GM12878 (cell line): ENCODE measurements around the gene C11orf91. TPM values are rescaled to one million over a fixed set of nuclear protein-coding genes. Genes with fewer than 3 reads are reported as not detected.

Source experiments
- ATAC-seq: fragments of 200-7000 bp; cut with Tn5 transposase; 3 replicates; pipeline ENCODE4 v1.9.1; 2020; ENCODE audit warnings: mild to moderate bottlenecking, moderate library complexity
- BruUV-seq: library from RNA; stranded (reverse); fragments of 400-500 nt; replicated peaks from 2 replicates; lab custom pipeline; 2021; lab: Mats Ljungman, UMichigan
- CTCF ChIA-PET: fragments of 300-600 bp; sonication (Branson Sonifier 250); formaldehyde crosslinking; extraction: SDS; loops from one replicate; lab custom pipeline; 2021; ENCODE audit warnings: inconsistent platforms; lab: Yijun Ruan, JAX
- POLR2A ChIA-PET: fragments of 350-600 bp; formaldehyde crosslinking; extraction: SDS; loops from one replicate; lab custom pipeline; 2021; ENCODE audit warnings: inconsistent platforms; lab: Charles Lee
- RAD21 ChIA-PET: fragments of 300-600 bp; sonication (Branson Sonifier 250); formaldehyde crosslinking; loops from one replicate; lab custom pipeline; 2023; ENCODE audit warnings: antibody characterized with exemption; ENCODE audit not compliant: unreplicated experiment; lab: Charles Lee
- SMC1A ChIA-PET: fragments of 300-600 bp; sonication (Branson Sonifier 250); formaldehyde crosslinking; loops from one replicate; lab custom pipeline; 2023; ENCODE audit not compliant: unreplicated experiment, uncharacterized antibody; lab: Charles Lee
- DNase-seq: peaks from one replicate; pipeline ENCODE4 v3.0.0-alpha.2; 2011; ENCODE audit warnings: low read depth, low spot score
- FAIRE-seq: peaks from 3 replicates; lab custom pipeline; 2011; peaks lifted over from hg19 to GRCh38; lab: Jason Lieb, UNC
- H2AFZ ChIP-seq: 2 replicates; pipeline ENCODE4 v1.6.0; 2011; ENCODE audit warnings: low read depth, low read length, control low read depth; ENCODE audit not compliant: control insufficient read depth
- H3K27ac ChIP-seq: 2 replicates; pipeline ENCODE4 v1.5.1; 2011; ENCODE audit warnings: control low read depth; ENCODE audit not compliant: control insufficient read depth, insufficient read depth
- H3K27me3 ChIP-seq, 2 experiments: replicated peaks in 1 of 2; 2 replicates each; pipeline versions ENCODE4 v1.6.0 to v1.6.1; 2011; ENCODE audit warnings: low read length in 1 of 2; ENCODE audit not compliant: control insufficient read depth in 2 of 2, insufficient read depth in 2 of 2
- H3K36me3 ChIP-seq, 2 experiments: 2 replicates each; pipeline ENCODE4 v1.5.1; 2011; ENCODE audit warnings: low read length in 1 of 2; ENCODE audit not compliant: control insufficient read depth in 2 of 2, insufficient read depth in 2 of 2
- H3K4me1 ChIP-seq: 2 replicates; pipeline ENCODE4 v1.6.1; 2011; ENCODE audit warnings: mild to moderate bottlenecking, low read length, moderate library complexity, mixed read lengths; ENCODE audit not compliant: control insufficient read depth, insufficient read depth
- H3K4me2 ChIP-seq: 2 replicates; pipeline ENCODE4 v1.6.0; 2011; ENCODE audit warnings: control low read depth; ENCODE audit not compliant: control insufficient read depth, insufficient read depth
- H3K4me3 ChIP-seq: fragments of 200-600 bp; sonication (generic); 2 replicates; pipeline ENCODE4 v1.5.1; 2016
- H3K79me2 ChIP-seq: 2 replicates; pipeline ENCODE4 v1.6.0; 2011; ENCODE audit warnings: low read length; ENCODE audit not compliant: control insufficient read depth, insufficient read depth
- H3K9ac ChIP-seq: 2 replicates; pipeline ENCODE4 v1.8.0; 2011; ENCODE audit warnings: low read length, control low read depth, mixed read lengths; ENCODE audit not compliant: control insufficient read depth, insufficient read depth
- H3K9me3 ChIP-seq: replicated peaks from 3 replicates; pipeline ENCODE4 v1.5.1; 2011; ENCODE audit warnings: mild to moderate bottlenecking, low read length; ENCODE audit not compliant: control insufficient read depth, insufficient read depth
- H4K20me1 ChIP-seq: 2 replicates; pipeline ENCODE4 v1.6.0; 2011; ENCODE audit not compliant: control insufficient read depth, insufficient read depth
- BHLHE40 ChIP-seq, 2 experiments: fragments of 450-650 bp in 1 of 2; IDR thresholded peaks; 2 replicates each; pipeline ENCODE4 v1.6.1; 2011 to 2017; ENCODE audit warnings: low read depth in 2 of 2, borderline replicate concordance in 1 of 2, improper control_type of control experiment in 1 of 2, low read length in 1 of 2, mild to moderate bottlenecking in 1 of 2
- CBFB ChIP-seq: IDR thresholded peaks from 2 replicates; pipeline ENCODE4 v1.6.1; 2016; ENCODE audit warnings: antibody characterized with exemption, low read depth
- E2F4 ChIP-seq: IDR thresholded peaks from 2 replicates; pipeline ENCODE4 v1.6.1; 2012; ENCODE audit warnings: low read depth, low read length, improper control_type of control experiment
- EED ChIP-seq: sonication (generic); IDR thresholded peaks from 2 replicates; pipeline ENCODE4 v1.6.1; 2016; ENCODE audit warnings: antibody characterized with exemption, low read depth
- EGR1 ChIP-seq, 2 experiments: IDR thresholded peaks; 1 replicate in 1 of 2; 2 replicates in 1 of 2; pipeline ENCODE4 v1.6.1; 2011 to 2012; ENCODE audit warnings: low read depth in 2 of 2, low read length in 2 of 2, borderline replicate concordance in 1 of 2, mild to moderate bottlenecking in 1 of 2, moderate library complexity in 1 of 2
- IKZF1 ChIP-seq: fragments of 450-650 bp; conservative IDR thresholded peaks from 2 replicates; pipeline ENCODE4 v1.6.1; 2017; ENCODE audit warnings: antibody characterized with exemption, mild to moderate bottlenecking
- MLLT1 ChIP-seq: fragments of 450-650 bp; IDR thresholded peaks from 2 replicates; pipeline ENCODE4 v1.6.1; 2016; ENCODE audit warnings: mild to moderate bottlenecking
- PAX8 ChIP-seq: fragments of 450-650 bp; IDR thresholded peaks from 2 replicates; pipeline ENCODE4 v1.6.1; 2017; ENCODE audit warnings: mild to moderate bottlenecking, moderate library complexity
- SIX5 ChIP-seq: IDR thresholded peaks from 2 replicates; pipeline ENCODE4 v1.6.1; 2011; ENCODE audit warnings: mild to moderate bottlenecking, low read depth, low read length, moderate library complexity; ENCODE audit not compliant: severe bottlenecking
- SREBF2 ChIP-seq: IDR thresholded peaks from 2 replicates; pipeline ENCODE4 v1.6.1; 2012; ENCODE audit warnings: mild to moderate bottlenecking, low read length
- TBL1XR1 ChIP-seq: IDR thresholded peaks from 2 replicates; pipeline ENCODE4 v1.6.1; 2012; ENCODE audit warnings: low read depth, low read length, improper control_type of control experiment
- TCF3 ChIP-seq: IDR thresholded peaks from 2 replicates; pipeline ENCODE4 v1.6.1; 2012; ENCODE audit warnings: low read depth, mild to moderate bottlenecking, low read length, borderline replicate concordance; ENCODE audit not compliant: insufficient read depth
- WGBS: methylation state at CpG from one replicate; pipeline ENCODE4 v1.1.6; 2016; ENCODE audit warnings: low lambda C conversion rate; ENCODE audit not compliant: insufficient replicate concordance, insufficient coverage; ENCODE audit errors: missing lambda C conversion rate; 5-methylcytosine and 5-hydroxymethylcytosine counted together
- in situ Hi-C: fragments of 300-500 bp; cut with MboI; formaldehyde crosslinking; loops from 9 replicates; pipeline ENCODE4 v1.14.3; 2018; ENCODE audit warnings: mixed read lengths
- intact Hi-C: fragments of 100-400 bp; cut with micrococcal nuclease; formaldehyde crosslinking; loops from one replicate; pipeline ENCODE4 v1.14.2; 2022; ENCODE audit not compliant: unreplicated experiment
- polyA plus RNA-seq, 11 experiments: library from polyadenylated mRNA; depleted of rRNA in 4 of 11; unstranded in 6 of 11; stranded (reverse) in 5 of 11; fragments of >200 nt; fragmentation: Nextera tagmentation in 4 of 11; fragmentation: Illumina TruSeq in 1 of 11; extraction: Ambion mirVana in 4 of 11; extraction: Trizol in 1 of 11; gene quantifications; 1 replicate in 1 of 11; 2 replicates in 10 of 11; pipeline versions ENCODE4 v1.2.1 to v1.2.3, GENCODE V29; 2011 to 2016; ENCODE audit warnings: inconsistent platforms in 2 of 11, missing spikeins in 2 of 11, low read depth in 1 of 11
- total RNA-seq, 4 experiments: library from RNA; depleted of rRNA in 3 of 4; stranded (reverse); fragments of >200 nt in 3 of 4; fragmentation: Illumina TruSeq in 1 of 4; extraction: Trizol in 1 of 4; gene quantifications; 2 replicates each; pipeline versions ENCODE4 v1.2.1 to v1.2.3, GENCODE V29; 2013 to 2021
- TF ChIP-seq, protein P1 (sequence below): IDR thresholded peaks from 2 replicates; pipeline ENCODE4 v1.6.1; 2012; ENCODE audit warnings: low read depth, low read length, improper control_type of control experiment
- TF ChIP-seq, protein P2 (sequence below): fragments of 450-650 bp; IDR thresholded peaks from 2 replicates; pipeline ENCODE4 v1.6.1; 2017; ENCODE audit warnings: mild to moderate bottlenecking, moderate library complexity

The C11orf91 gene
- total and polyA plus RNA-seq, 10 of the 15 experiments (the other 5 are each of a cell fraction or from before 2014, with no cell fraction given) = not detected

DNA sequence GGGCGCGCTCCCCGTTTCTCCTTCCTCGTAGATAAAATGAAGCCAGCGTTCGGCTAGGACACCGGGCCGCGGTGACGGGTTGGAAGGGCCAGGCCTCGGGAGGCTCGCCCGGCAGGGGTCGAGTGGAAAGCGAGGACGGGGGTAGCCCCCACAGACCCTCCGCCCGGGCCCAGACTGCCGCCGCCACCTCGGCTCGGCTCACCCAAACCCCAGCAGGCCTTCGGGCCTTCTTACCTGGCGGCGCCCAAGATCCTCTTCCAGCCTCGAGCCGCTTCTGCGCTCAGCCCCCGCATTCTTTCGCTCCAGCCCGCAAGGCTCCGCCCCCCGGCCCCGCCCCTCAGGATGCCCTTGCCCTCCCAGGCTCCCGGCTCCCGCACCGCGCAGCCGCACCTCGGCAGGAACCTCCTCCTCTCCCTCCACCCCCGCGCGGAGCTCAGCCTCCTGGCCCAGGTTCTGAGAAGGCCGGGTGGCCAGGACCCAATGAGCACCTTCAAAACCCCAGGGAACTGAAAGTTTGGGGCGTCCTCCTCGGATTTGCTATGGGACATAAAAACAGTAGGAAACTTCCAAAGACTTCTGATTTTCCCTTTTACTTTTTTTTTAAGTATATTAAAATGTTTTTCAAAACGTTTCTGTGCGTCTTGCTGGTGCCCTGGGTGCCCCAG is 35.7 kb upstream of the C11orf91 start, which contains the start of gene CD59:
TSS of gene CD59 (minus strand) at position 276 of the 665 bp plus-strand sequence. CDS start 13,978 bp downstream, outside the sequence.
- ChIA-PET POLR2A (interaction anchor here (0.5 to 1.5 kb wide), 4 partner anchors 58 to 575 kb away, joined by 3 to 4 read pairs (median 3); partner anchors contain the start of gene CSTF3), SMC1A (interaction anchor here (0.7 to 5.9 kb wide), 11 partner anchors 12 to 570 kb away, joined by 3 to 43 read pairs (median 4); no protein-coding TSS in a partner anchor), RAD21 (interaction anchor here (0.6 to 3.0 kb wide), 10 partner anchors 9 to 71 kb away, joined by 3 to 16 read pairs (median 3); partner anchors contain the start of gene FBXO3), CTCF (interaction anchor here (0.6 to 2.5 kb wide), 10 partner anchors 12 to 801 kb away, joined by 3 to 27 read pairs (median 4); no protein-coding TSS in a partner anchor)
- no peaks in the 10 kb centered on the region for H3K27me3 ChIP-seq
- peak within 1 kb of the TSS; percentile 67 for H2AFZ ChIP-seq
- peak; percentile 54 for FAIRE-seq
- H3K27ac ChIP-seq = peak within 1 kb of the TSS; percentile 77
- peak within 1 kb of the TSS; percentile 96 for H3K4me2 ChIP-seq
- 1% methylated on average over 47 of the region's 48 CpGs for WGBS
- ATAC-seq = peak; percentile 77
- BruUV-seq = no TSS peak
- H3K9ac ChIP-seq = peak within 1 kb of the TSS; percentile 86
- intact Hi-C loops (loop anchor here (5.0 kb wide), 1 partner anchor 34 kb away; the partner anchor contains the start of gene C11orf91), in situ Hi-C loops (no loop called here)
- no peaks in the 10 kb centered on the region for H3K36me3 ChIP-seq
- H3K4me3 ChIP-seq = peak within 1 kb of the TSS; percentile 83
- DNase-seq = peak; percentile 54
- peaks cover 40% of the 10 kb centered on the region for H3K79me2 ChIP-seq
- H3K4me1 ChIP-seq = peaks cover 16% of the 10 kb centered on the region
- no peaks in the 10 kb centered on the region for H4K20me1 ChIP-seq
- no peaks in the 10 kb centered on the region for H3K9me3 ChIP-seq
- TF ChIP-seq EGR1 (IDR thresholded peaks at IDR 0.05; ENCODE audit: borderline replicate concordance in 1 of 2, low read depth in 2 of 2, low read length in 2 of 2) (peak in 1 of 2 experiments; percentile 92; a peak in 2 of 3 replicates), IKZF1 (peak; percentile 46; the same call in 1 of the 2 replicates), BHLHE40 (IDR thresholded peaks at IDR 0.05; ENCODE audit: borderline replicate concordance in 1 of 2, low read depth in 2 of 2, low read length in 1 of 2) (no peak), MLLT1 (no peak), CBFB (no peak), SREBF2 (no peak), TBL1XR1 (0 out of 2 replicates have a peak, but pooled peaks have one; percentile 8), PAX8 (no peak), TCF3 (no peak), E2F4 (no peak), SIX5 (no peak), EED (peak; percentile 7; the same call in 1 of the 2 replicates)
- TF ChIP-seq, protein P1, sequence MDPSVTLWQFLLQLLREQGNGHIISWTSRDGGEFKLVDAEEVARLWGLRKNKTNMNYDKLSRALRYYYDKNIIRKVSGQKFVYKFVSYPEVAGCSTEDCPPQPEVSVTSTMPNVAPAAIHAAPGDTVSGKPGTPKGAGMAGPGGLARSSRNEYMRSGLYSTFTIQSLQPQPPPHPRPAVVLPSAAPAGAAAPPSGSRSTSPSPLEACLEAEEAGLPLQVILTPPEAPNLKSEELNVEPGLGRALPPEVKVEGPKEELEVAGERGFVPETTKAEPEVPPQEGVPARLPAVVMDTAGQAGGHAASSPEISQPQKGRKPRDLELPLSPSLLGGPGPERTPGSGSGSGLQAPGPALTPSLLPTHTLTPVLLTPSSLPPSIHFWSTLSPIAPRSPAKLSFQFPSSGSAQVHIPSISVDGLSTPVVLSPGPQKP = no peak
- TF ChIP-seq, protein P2, sequence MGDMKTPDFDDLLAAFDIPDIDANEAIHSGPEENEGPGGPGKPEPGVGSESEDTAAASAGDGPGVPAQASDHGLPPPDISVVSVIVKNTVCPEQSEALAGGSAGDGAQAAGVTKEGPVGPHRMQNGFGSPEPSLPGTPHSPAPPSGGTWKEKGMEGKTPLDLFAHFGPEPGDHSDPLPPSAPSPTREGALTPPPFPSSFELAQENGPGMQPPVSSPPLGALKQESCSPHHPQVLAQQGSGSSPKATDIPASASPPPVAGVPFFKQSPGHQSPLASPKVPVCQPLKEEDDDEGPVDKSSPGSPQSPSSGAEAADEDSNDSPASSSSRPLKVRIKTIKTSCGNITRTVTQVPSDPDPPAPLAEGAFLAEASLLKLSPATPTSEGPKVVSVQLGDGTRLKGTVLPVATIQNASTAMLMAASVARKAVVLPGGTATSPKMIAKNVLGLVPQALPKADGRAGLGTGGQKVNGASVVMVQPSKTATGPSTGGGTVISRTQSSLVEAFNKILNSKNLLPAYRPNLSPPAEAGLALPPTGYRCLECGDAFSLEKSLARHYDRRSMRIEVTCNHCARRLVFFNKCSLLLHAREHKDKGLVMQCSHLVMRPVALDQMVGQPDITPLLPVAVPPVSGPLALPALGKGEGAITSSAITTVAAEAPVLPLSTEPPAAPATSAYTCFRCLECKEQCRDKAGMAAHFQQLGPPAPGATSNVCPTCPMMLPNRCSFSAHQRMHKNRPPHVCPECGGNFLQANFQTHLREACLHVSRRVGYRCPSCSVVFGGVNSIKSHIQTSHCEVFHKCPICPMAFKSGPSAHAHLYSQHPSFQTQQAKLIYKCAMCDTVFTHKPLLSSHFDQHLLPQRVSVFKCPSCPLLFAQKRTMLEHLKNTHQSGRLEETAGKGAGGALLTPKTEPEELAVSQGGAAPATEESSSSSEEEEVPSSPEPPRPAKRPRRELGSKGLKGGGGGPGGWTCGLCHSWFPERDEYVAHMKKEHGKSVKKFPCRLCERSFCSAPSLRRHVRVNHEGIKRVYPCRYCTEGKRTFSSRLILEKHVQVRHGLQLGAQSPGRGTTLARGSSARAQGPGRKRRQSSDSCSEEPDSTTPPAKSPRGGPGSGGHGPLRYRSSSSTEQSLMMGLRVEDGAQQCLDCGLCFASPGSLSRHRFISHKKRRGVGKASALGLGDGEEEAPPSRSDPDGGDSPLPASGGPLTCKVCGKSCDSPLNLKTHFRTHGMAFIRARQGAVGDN = peak; percentile 41; the same call in 1 of the 2 replicates
